Nephron progenitor cell (in vitro differentiated cells): ENCODE measurements around the gene HAPSTR1.

Experiments used
- DNase-seq: peaks from one replicate; pipeline ENCODE4 v3.0.0; 2021
- H3K27ac Mint-ChIP-seq: 2 replicates; pipeline ENCODE4 v1.8.0; 2021; ENCODE audit warnings: mild to moderate bottlenecking, moderate library complexity, mixed read lengths
- H3K27me3 Mint-ChIP-seq: 2 replicates; pipeline ENCODE4 v1.8.0; 2021; ENCODE audit warnings: mild to moderate bottlenecking, low read depth, mixed read lengths; ENCODE audit not compliant: poor library complexity
- H3K36me3 Mint-ChIP-seq: 2 replicates; pipeline ENCODE4 v1.8.0; 2021; ENCODE audit warnings: low read depth, mixed read lengths
- H3K4me1 Mint-ChIP-seq: 2 replicates; pipeline ENCODE4 v1.8.0; 2021; ENCODE audit warnings: mixed read lengths
- H3K4me3 Mint-ChIP-seq: 2 replicates; pipeline ENCODE4 v1.8.0; 2021; ENCODE audit warnings: mild to moderate bottlenecking, moderate library complexity, mixed read lengths
- H3K9me3 Mint-ChIP-seq: 2 replicates; pipeline ENCODE4 v1.8.0; 2021; ENCODE audit warnings: mild to moderate bottlenecking, moderate library complexity, mixed read lengths
- TF ChIP-seq, protein P1 (sequence below): fragments of 200-600 bp; sonication (generic); IDR thresholded peaks from 2 replicates; pipeline ENCODE4 v1.5.0; 2021; ENCODE audit warnings: antibody characterized with exemption

HAPSTR1 gene

DNA sequence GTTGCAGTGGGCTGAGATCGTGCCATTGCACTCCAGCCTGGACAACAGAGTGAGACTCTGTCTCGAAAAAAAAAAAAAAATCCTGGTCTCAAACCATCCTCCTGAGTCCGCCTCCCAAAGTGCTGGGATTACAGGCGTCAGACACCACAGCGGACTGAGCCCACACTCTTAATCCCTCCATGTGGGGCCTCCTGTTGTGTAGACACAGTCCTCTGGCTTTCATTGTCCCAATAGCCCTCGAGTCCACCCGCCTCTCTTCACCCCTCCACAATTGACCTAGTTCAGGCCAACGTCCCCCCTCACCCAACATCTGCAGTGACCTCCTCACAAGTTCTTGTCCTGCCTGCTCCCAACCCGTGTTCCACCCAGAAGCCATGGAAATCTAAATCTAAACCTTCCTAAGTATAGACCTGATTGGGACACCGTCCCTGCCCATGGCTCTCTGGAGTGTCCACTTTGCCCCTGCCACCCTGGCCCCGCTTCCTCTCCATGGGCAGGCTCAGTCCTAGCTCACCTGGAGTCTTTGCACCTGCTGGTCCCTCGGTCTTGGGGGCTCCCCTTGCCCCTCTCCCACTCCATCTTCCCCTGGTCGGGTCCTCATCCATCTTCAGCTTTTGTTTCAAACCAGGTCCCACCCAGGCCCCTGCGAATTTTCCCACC is 46.7 kb downstream of the HAPSTR1 start:
- DNase-seq, result no peak
- TF ChIP-seq, protein P1, sequence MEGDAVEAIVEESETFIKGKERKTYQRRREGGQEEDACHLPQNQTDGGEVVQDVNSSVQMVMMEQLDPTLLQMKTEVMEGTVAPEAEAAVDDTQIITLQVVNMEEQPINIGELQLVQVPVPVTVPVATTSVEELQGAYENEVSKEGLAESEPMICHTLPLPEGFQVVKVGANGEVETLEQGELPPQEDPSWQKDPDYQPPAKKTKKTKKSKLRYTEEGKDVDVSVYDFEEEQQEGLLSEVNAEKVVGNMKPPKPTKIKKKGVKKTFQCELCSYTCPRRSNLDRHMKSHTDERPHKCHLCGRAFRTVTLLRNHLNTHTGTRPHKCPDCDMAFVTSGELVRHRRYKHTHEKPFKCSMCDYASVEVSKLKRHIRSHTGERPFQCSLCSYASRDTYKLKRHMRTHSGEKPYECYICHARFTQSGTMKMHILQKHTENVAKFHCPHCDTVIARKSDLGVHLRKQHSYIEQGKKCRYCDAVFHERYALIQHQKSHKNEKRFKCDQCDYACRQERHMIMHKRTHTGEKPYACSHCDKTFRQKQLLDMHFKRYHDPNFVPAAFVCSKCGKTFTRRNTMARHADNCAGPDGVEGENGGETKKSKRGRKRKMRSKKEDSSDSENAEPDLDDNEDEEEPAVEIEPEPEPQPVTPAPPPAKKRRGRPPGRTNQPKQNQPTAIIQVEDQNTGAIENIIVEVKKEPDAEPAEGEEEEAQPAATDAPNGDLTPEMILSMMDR, result no peak
- peaks cover 18% of the 10 kb centered on the region for H3K4me1 Mint-ChIP-seq
- peaks cover 6% of the 10 kb centered on the region for H3K27me3 Mint-ChIP-seq
- peaks cover 6% of the 10 kb centered on the region for H3K36me3 Mint-ChIP-seq
- peaks cover 8% of the 10 kb centered on the region for H3K9me3 Mint-ChIP-seq
- H3K27ac Mint-ChIP-seq, result peak overlapping the region; percentile 14
- no peak overlapping the region for H3K4me3 Mint-ChIP-seq

DNA sequence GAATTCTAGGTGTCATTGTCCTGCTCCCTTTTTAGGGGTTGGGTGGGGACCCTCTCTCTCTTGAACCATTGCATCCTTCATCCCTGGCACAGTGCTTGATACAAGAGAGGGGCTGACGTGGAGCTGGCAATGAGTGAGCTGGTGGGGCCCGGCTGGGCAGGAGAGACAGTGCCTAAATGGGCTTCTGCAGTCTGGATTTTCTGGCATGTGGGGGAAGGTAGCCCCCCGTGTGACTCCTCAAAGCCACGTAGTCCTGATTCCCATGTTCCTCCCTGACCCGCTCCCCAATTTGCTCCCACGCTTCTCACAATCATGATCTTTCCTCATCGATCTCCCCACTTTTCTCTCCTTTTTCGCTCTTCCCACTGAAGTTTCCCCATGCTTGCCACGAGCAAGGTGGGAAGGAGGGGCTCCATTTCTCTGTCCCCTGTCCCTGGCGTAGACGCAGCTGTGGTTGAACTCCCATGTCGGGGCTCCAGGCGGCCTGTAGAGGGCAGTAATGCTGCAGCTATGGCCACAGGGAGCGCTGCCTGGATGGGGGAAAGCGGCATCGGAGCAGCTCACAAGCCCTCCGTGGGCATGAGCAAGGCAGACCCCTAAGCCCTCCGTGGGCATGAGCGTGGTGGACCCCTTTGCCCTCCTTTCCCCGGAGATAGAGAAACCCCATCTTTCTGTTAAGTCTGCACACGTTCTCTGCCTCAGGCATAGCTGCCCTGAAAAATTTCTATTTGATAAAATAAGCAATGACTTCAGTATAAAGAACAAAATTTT is 47.5 kb downstream of the HAPSTR1 start:
- Mint-ChIP-seq H3K36me3 (peaks cover 6% of the 10 kb centered on the region), H3K4me1 (peaks cover 18% of the 10 kb centered on the region), H3K4me3 (peak overlapping the region; percentile 28), H3K27me3 (peaks cover 6% of the 10 kb centered on the region), H3K9me3 (peaks cover 10% of the 10 kb centered on the region), H3K27ac (no peak overlapping the region)
- TF ChIP-seq, protein P1, result peak; percentile 90
- DNase-seq, result peak; percentile 85

DNA sequence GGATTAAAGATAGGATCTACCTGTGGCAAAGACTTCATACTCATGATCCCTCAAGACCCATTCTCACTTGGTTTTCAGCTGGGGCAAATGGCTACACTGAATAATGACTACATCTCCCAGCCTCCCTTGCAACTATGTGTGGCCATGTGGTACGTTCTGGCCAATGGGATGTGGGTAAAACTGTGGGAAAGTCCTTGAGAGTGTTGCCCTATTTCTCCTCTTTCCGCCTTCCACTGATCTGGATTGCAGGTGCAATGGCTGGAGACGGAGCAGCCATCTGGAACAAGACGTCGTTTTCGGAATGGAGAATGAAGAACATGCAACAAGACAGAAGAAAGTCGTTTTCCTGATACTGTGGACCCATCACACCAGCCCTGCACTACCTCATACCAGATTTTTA is 48.5 kb downstream of the HAPSTR1 start:
- Mint-ChIP-seq H3K4me1 (peaks cover 13% of the 10 kb centered on the region), H3K27me3 (peaks cover 6% of the 10 kb centered on the region), H3K36me3 (peaks cover 10% of the 10 kb centered on the region), H3K9me3 (peaks cover 14% of the 10 kb centered on the region), H3K27ac (peak overlapping the region; percentile 3), H3K4me3 (no peak overlapping the region)
- no peak for DNase-seq
- TF ChIP-seq, protein P1, result no peak
